Sigmoid colon (tissue), 7 donors: Measurements from ENCODE around the gene NHLRC4. TPM values are rescaled to one million over a fixed set of nuclear protein-coding genes. Genes with fewer than 3 reads are reported as not detected.

Experiments
- DNase-seq: peaks from one replicate; pipeline ENCODE4 v3.0.0-alpha.2; 2019
- H3K27ac ChIP-seq, 4 donors: fragments of 200-600 bp; sonication (generic); one replicate each; pipeline ENCODE4 v1.5.1; 2016 to 2019; ENCODE audit warnings: mild to moderate bottlenecking in 1 of 4
- H3K27me3 ChIP-seq, 3 donors: fragments of 200-600 bp; sonication (generic); one replicate each; pipeline ENCODE4 v1.5.1; 2019; ENCODE audit warnings: mild to moderate bottlenecking in 1 of 3
- H3K36me3 ChIP-seq, 4 donors: fragments of 200-600 bp; sonication (generic); one replicate each; pipeline ENCODE4 v1.5.1; 2016 to 2019
- H3K4me1 ChIP-seq, 4 donors: fragments of 200-600 bp; sonication (generic); one replicate each; pipeline ENCODE4 v1.5.1; 2017 to 2019
- H3K4me3 ChIP-seq, 4 donors: fragments of 200-600 bp; sonication (generic); one replicate each; pipeline ENCODE4 v1.5.1; 2017 to 2019; ENCODE audit warnings: mild to moderate bottlenecking in 2 of 4, moderate library complexity in 1 of 4
- H3K9me3 ChIP-seq, 4 donors: fragments of 200-600 bp in 3 of 4; sonication (generic) in 3 of 4; one replicate each; pipeline versions ENCODE4 v1.5.1 to v1.6.1; 2013 to 2019
- EP300 ChIP-seq, 4 donors: sonication (generic); formaldehyde crosslinking; IDR thresholded peaks; one replicate each; pipeline ENCODE4 v1.6.1; 2017; ENCODE audit warnings: antibody characterized with exemption in 4 of 4
- POLR2A ChIP-seq, 2 donors: fragments of 450-650 bp; IDR thresholded peaks; one replicate each; pipeline ENCODE4 v1.6.1; 2016; ENCODE audit warnings: antibody characterized with exemption in 2 of 2, mild to moderate bottlenecking in 2 of 2, moderate library complexity in 2 of 2
- POLR2AphosphoS5 ChIP-seq, 4 donors: sonication (generic); formaldehyde crosslinking; IDR thresholded peaks; one replicate each; pipeline ENCODE4 v1.6.1; 2017; ENCODE audit warnings: antibody characterized with exemption in 4 of 4
- WGBS, 2 donors: extraction: QIAGEN DNeasy Blood & Tissue Kit; methylation state at CpG; one replicate each; pipeline ENCODE4 v1.1.7; 2013; 5-methylcytosine and 5-hydroxymethylcytosine counted together
- intact Hi-C: fragments of 100-400 bp; cut with DNase I; formaldehyde crosslinking; loops from one replicate; pipeline ENCODE4 v1.15.1; 2023
- polyA plus RNA-seq, 3 donors: library from polyadenylated mRNA; stranded (reverse); fragments of 200-250 nt; gene quantifications; one replicate each; pipeline ENCODE4 v1.2.3, GENCODE V29; 2013
- total RNA-seq, 4 donors: library from RNA; depleted of rRNA; stranded (reverse); fragments of >200 nt; gene quantifications; one replicate each; pipeline ENCODE4 v1.1.0, GENCODE V29; 2016
- TF ChIP-seq, protein P1 (sequence below), 4 experiments: fragments of 450-650 bp in 3 of 4; fragments of 200-600 bp in 1 of 4; IDR thresholded peaks; one replicate each; pipeline ENCODE4 v1.5.1; 2016 to 2019; ENCODE audit warnings: antibody characterized with exemption in 4 of 4, mild to moderate bottlenecking in 3 of 4, moderate library complexity in 2 of 4
- donor health status: healthy with polysubstance abuse.
- donor health status: Bipolar disorder and iron deficiency.
- donor health status: healthy.

NHLRC4 gene
- total and polyA plus RNA-seq, 7 donors = 0.60 to 4.2 (median 1.5) TPM

DNA sequence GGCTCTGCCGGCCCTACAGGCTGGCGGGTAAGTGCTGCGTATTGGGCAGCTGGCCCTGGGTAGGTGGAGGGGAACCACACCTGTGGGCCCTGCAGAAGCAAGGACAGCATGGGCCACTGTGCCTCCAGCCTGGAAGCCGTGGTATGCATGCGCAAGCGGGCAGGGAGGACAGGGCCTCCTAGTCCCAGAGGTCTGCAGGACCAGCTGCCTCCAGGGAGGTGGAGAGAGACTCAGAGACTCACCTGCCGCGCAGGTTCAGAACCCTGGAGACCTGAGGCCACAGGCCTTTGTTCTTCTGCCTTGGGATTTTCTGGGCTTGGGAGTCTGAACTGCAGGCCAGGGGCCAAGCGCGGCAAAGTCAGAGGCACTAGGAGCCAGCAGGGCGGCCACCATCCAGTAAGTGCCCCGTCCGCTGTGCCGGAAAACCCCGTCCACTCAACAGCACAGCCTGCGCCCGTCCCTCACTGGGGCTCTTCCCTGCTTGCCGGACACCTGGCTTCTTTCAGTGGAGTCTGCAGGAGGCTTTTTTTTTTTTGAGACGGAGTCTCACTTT lies 14.2 kb downstream of the NHLRC4 start:
- no peak for DNase-seq
- Histone ChIP-seq H3K9me3 (no peaks in the 10 kb centered on the region), H3K4me1 (peaks cover 0 to 8% (median 2%) of the 10 kb centered on the region in 4 donors), H3K27me3 (peaks cover 0 to 7% (median 3%) of the 10 kb centered on the region in 3 donors), H3K27ac (no peak overlapping the region), H3K36me3 (peaks cover 0 to 4% (median 0%) of the 10 kb centered on the region in 4 donors), H3K4me3 (no peak overlapping the region)
- TF ChIP-seq POLR2A (IDR thresholded peaks at IDR 0.05) (no peak), POLR2AphosphoS5 (IDR thresholded peaks at IDR 0.05) (no peak), EP300 (IDR thresholded peaks at IDR 0.05) (no peak)
- TF ChIP-seq, protein P1, sequence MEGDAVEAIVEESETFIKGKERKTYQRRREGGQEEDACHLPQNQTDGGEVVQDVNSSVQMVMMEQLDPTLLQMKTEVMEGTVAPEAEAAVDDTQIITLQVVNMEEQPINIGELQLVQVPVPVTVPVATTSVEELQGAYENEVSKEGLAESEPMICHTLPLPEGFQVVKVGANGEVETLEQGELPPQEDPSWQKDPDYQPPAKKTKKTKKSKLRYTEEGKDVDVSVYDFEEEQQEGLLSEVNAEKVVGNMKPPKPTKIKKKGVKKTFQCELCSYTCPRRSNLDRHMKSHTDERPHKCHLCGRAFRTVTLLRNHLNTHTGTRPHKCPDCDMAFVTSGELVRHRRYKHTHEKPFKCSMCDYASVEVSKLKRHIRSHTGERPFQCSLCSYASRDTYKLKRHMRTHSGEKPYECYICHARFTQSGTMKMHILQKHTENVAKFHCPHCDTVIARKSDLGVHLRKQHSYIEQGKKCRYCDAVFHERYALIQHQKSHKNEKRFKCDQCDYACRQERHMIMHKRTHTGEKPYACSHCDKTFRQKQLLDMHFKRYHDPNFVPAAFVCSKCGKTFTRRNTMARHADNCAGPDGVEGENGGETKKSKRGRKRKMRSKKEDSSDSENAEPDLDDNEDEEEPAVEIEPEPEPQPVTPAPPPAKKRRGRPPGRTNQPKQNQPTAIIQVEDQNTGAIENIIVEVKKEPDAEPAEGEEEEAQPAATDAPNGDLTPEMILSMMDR (IDR thresholded peaks at IDR 0.05) = no peak
- intact Hi-C loops = no loop called here
- 97 to 98% methylated on average over 19 of the region's 19 CpGs for WGBS, 2 donors

GRCh38 chr16:582218-582613 lies 15.4 kb downstream of the NHLRC4 start:
- no peaks in the 10 kb centered on the region for H3K9me3 ChIP-seq
- H3K27me3 ChIP-seq = peaks cover 0 to 7% (median 3%) of the 10 kb centered on the region in 3 donors
- H3K36me3 ChIP-seq = peaks cover 0 to 3% (median 0%) of the 10 kb centered on the region in 4 donors
- intact Hi-C loops = no loop called here
- no peak for DNase-seq
- TF ChIP-seq POLR2A (IDR thresholded peaks at IDR 0.05) = no peak
- TF ChIP-seq POLR2AphosphoS5 (IDR thresholded peaks at IDR 0.05) = no peak
- TF ChIP-seq, protein P1 (IDR thresholded peaks at IDR 0.05) = no peak
- no peak for TF ChIP-seq EP300 (IDR thresholded peaks at IDR 0.05)
- H3K4me3 ChIP-seq = no peak overlapping the region
- WGBS, 2 donors = 85 to 94% methylated on average over 18 of the region's 18 CpGs
- no peak overlapping the region for H3K27ac ChIP-seq
- H3K4me1 ChIP-seq = peaks cover 0 to 10% (median 6%) of the 10 kb centered on the region in 4 donors

GRCh38 chr16:582614-583331 lies 16.0 kb downstream of the NHLRC4 start:
- Histone ChIP-seq H3K27me3 (peaks cover 0 to 7% (median 3%) of the 10 kb centered on the region in 3 donors), H3K36me3 (peaks cover 0 to 3% (median 0%) of the 10 kb centered on the region in 4 donors), H3K4me3 (no peak overlapping the region), H3K27ac (no peak overlapping the region), H3K9me3 (no peaks in the 10 kb centered on the region), H3K4me1 (peaks cover 0 to 16% (median 9%) of the 10 kb centered on the region in 4 donors)
- TF ChIP-seq POLR2AphosphoS5 (IDR thresholded peaks at IDR 0.05) (no peak), POLR2A (IDR thresholded peaks at IDR 0.05) (no peak), EP300 (IDR thresholded peaks at IDR 0.05) (no peak)
- TF ChIP-seq, protein P1 (IDR thresholded peaks at IDR 0.05) = no peak
- intact Hi-C loops = no loop called here
- 89 to 92% methylated on average over 21 of the region's 21 CpGs for WGBS, 2 donors
- DNase-seq = no peak

DNA sequence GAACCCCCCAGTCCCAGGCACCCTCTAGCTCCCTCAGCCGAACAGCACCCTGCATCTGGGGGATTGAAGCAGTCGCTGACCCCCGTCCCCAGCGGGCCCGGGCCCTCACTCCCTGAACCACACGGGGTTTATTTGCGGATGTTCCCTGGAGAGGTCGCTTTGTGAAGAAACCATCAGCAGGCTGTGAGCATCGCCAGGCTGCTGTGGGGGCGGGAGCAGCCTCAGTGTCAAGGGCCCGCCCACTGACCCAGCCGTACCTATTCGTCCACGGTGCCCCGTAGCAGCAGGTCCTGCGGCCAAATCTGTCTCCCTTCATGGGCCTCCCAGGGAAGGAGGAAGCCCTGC lies 16.6 kb downstream of the NHLRC4 start:
- intact Hi-C loops = no loop called here
- DNase-seq = no peak
- Histone ChIP-seq H3K4me1 (peaks cover 0 to 22% (median 16%) of the 10 kb centered on the region in 4 donors), H3K27me3 (peaks cover 0 to 7% (median 3%) of the 10 kb centered on the region in 3 donors), H3K9me3 (no peaks in the 10 kb centered on the region), H3K27ac (no peak overlapping the region), H3K36me3 (peaks cover 0 to 3% (median 0%) of the 10 kb centered on the region in 4 donors), H3K4me3 (no peak overlapping the region)
- TF ChIP-seq POLR2A (IDR thresholded peaks at IDR 0.05) (no peak), POLR2AphosphoS5 (IDR thresholded peaks at IDR 0.05) (no peak)
- TF ChIP-seq, protein P1 (IDR thresholded peaks at IDR 0.05) = no peak
- 71 to 80% methylated on average over 16 of the region's 16 CpGs for WGBS, 2 donors
